Nephron (organoid): ENCODE measurements around the gene MLH3.

Source experiments
- H3K27ac Mint-ChIP-seq, 3 experiments: 2 replicates each; pipeline ENCODE4 v1.8.0; 2020; ENCODE audit warnings: mixed read lengths in 3 of 3, mild to moderate bottlenecking in 2 of 3, moderate library complexity in 1 of 3
- H3K27me3 Mint-ChIP-seq: 2 replicates; pipeline ENCODE4 v1.8.0; 2021; ENCODE audit warnings: low read depth, mild to moderate bottlenecking, moderate library complexity, mixed read lengths
- H3K36me3 Mint-ChIP-seq: 2 replicates; pipeline ENCODE4 v1.8.0; 2020; ENCODE audit warnings: low read depth, mixed read lengths
- H3K4me1 Mint-ChIP-seq: 2 replicates; pipeline ENCODE4 v1.8.0; 2020; ENCODE audit warnings: mixed read lengths
- H3K4me3 Mint-ChIP-seq, 3 experiments: 2 replicates each; pipeline ENCODE4 v1.8.0; 2020; ENCODE audit warnings: mild to moderate bottlenecking in 3 of 3, mixed read lengths in 3 of 3, moderate library complexity in 2 of 3
- H3K9me3 Mint-ChIP-seq: 2 replicates; pipeline ENCODE4 v1.8.0; 2020; ENCODE audit warnings: mixed read lengths
- CTCF ChIP-seq, 3 experiments: fragments of 200-600 bp; sonication (generic); IDR thresholded peaks; one replicate each; pipeline ENCODE4 v1.5.0; 2021; ENCODE audit warnings: antibody characterized with exemption in 3 of 3; ENCODE audit not compliant: unreplicated experiment in 3 of 3

The MLH3 gene

GRCh38 chr14:75047506-75047905 lies 3.8 kb downstream of the MLH3 start:
- Mint-ChIP-seq H3K4me1 (peaks cover 34% of the 10 kb centered on the region), H3K27me3 (no peaks in the 10 kb centered on the region), H3K36me3 (peaks cover 47% of the 10 kb centered on the region), H3K9me3 (peaks cover 4% of the 10 kb centered on the region), H3K27ac (no peak overlapping the region), H3K4me3 (no peak overlapping the region)
- TF ChIP-seq CTCF (IDR thresholded peaks at IDR 0.05; ENCODE audit: unreplicated experiment in 3 of 3) = no peak

- TF ChIP-seq CTCF (IDR thresholded peaks at IDR 0.05; ENCODE audit: unreplicated experiment in 3 of 3) = no peak
- H3K4me1 Mint-ChIP-seq = peaks cover 40% of the 10 kb centered on the region
- H3K9me3 Mint-ChIP-seq = peaks cover 4% of the 10 kb centered on the region
- peaks cover 50% of the 10 kb centered on the region for H3K36me3 Mint-ChIP-seq
- no peak overlapping the region for H3K27ac Mint-ChIP-seq
- no peaks in the 10 kb centered on the region for H3K27me3 Mint-ChIP-seq
- H3K4me3 Mint-ChIP-seq = no peak overlapping the region
These were observed 4.4 kb downstream of the MLH3 start for GRCh38 chr14:75046899-75047298.

- peaks cover 4% of the 10 kb centered on the region for H3K9me3 Mint-ChIP-seq
- H3K36me3 Mint-ChIP-seq = peaks cover 50% of the 10 kb centered on the region
- no peak overlapping the region for H3K4me3 Mint-ChIP-seq
- H3K27ac Mint-ChIP-seq = no peak overlapping the region
- H3K27me3 Mint-ChIP-seq = no peaks in the 10 kb centered on the region
- no peak for TF ChIP-seq CTCF (IDR thresholded peaks at IDR 0.05; ENCODE audit: unreplicated experiment in 3 of 3)
- peaks cover 39% of the 10 kb centered on the region for H3K4me1 Mint-ChIP-seq
These were observed 5.0 kb downstream of the MLH3 start for GRCh38 chr14:75046275-75046674.

GRCh38 chr14:75044752-75045151 lies 6.5 kb downstream of the MLH3 start:
- peaks cover 53% of the 10 kb centered on the region for H3K36me3 Mint-ChIP-seq
- H3K27ac Mint-ChIP-seq = peak overlapping the region; percentile 36 to 62 (median 56)
- peaks cover 33% of the 10 kb centered on the region for H3K4me1 Mint-ChIP-seq
- TF ChIP-seq CTCF (IDR thresholded peaks at IDR 0.05; ENCODE audit: unreplicated experiment in 3 of 3) = no peak
- H3K9me3 Mint-ChIP-seq = peaks cover 4% of the 10 kb centered on the region
- no peaks in the 10 kb centered on the region for H3K27me3 Mint-ChIP-seq
- peak overlapping the region in 1 of 3 experiments; percentile 46 for H3K4me3 Mint-ChIP-seq

GRCh38 chr14:75044322-75044721 lies 6.9 kb downstream of the MLH3 start:
- H3K4me1 Mint-ChIP-seq = peaks cover 33% of the 10 kb centered on the region
- H3K27me3 Mint-ChIP-seq = no peaks in the 10 kb centered on the region
- H3K27ac Mint-ChIP-seq = peak overlapping the region; percentile 36 to 62 (median 56)
- no peak for TF ChIP-seq CTCF (IDR thresholded peaks at IDR 0.05; ENCODE audit: unreplicated experiment in 3 of 3)
- H3K9me3 Mint-ChIP-seq = peaks cover 4% of the 10 kb centered on the region
- H3K4me3 Mint-ChIP-seq = no peak overlapping the region
- H3K36me3 Mint-ChIP-seq = peaks cover 52% of the 10 kb centered on the region

- H3K9me3 Mint-ChIP-seq = no peaks in the 10 kb centered on the region
- TF ChIP-seq CTCF (IDR thresholded peaks at IDR 0.05; ENCODE audit: unreplicated experiment in 3 of 3) = no peak
- H3K27ac Mint-ChIP-seq = peak overlapping the region; percentile 86 to 97 (median 95)
- peak overlapping the region in 1 of 3 experiments; percentile 51 for H3K4me3 Mint-ChIP-seq
- peaks cover 45% of the 10 kb centered on the region for H3K36me3 Mint-ChIP-seq
- H3K27me3 Mint-ChIP-seq = no peaks in the 10 kb centered on the region
- H3K4me1 Mint-ChIP-seq = peaks cover 33% of the 10 kb centered on the region
These were observed 9.2 kb downstream of the MLH3 start for GRCh38 chr14:75042035-75042434.
